ENCODE data around the gene HTD2. TPM values are rescaled to one million over a fixed set of nuclear protein-coding genes. Genes with fewer than 3 reads are reported as not detected.
"Not testable (repeated sequence)": the region's sequence is repeated elsewhere in the genome, so short reads cannot be mapped to it uniquely, and the experiment has no call there.

The HTD2 gene
- 10 to 100 TPM; 12.1 to 27.0 (median 15.0) TPM for polyA plus RNA-seq

DNA sequence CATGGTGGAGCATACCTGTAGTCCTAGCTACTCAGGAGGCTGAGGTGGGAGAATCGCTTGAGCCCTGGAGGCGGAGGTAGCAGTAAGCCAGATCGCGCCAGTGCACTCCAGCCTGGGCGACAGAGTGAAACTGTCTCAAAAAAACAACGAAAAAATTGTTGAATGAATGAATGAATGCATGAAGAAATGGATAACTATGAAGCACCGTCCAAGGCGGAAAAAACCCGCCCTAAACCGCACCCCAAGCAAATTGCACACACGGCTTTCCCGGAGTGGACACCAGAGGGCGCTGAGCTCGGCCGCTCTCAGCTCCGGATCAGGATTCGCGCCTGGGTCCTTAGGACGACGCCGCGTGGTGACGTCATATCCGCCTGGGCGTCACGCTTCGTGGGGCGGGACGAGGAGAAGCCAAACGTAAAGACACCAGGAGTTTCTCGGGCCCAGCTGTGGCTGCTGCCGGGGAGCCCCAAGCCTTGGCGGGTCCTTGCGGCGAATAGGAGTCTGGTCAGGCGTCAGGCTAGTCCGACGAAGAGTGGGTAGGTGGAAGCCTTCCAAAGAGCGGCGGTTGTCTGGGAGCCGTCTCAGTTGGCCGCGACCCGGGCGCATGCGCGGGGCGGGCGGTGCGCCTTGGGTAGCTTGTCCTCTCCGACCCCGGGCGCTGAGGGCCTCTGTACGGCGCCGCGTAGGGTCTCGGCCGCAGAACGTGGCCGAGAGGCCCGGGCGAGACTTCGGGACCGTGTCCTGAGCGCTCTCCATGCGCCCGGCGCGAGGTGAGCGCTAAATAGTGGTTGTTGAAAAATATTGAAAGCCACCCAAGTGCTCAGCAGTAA lies at the start of gene HTD2, which contains the start of gene RPP14:
TSS of gene HTD2 (plus strand) at position 639 of the 830 bp plus-strand sequence. CDS start 11,094 bp downstream, outside the sequence.
TSS of gene RPP14 (plus strand) at position 364 of the 830 bp plus-strand sequence. CDS start 4,085 bp downstream, outside the sequence.
- Mint-ChIP-seq H3K9me3 (peaks cover 0 to 2% (median 0%) of the 10 kb centered on the region in 6 donors), H3K36me3 (peaks cover 3 to 7% (median 7%) of the 10 kb centered on the region in 3 donors), H3K27me3 (ENCODE audit: low read depth in 3 of 3) (peaks cover 14 to 22% (median 16%) of the 10 kb centered on the region in 3 donors), H3K4me1 (peaks cover 39 to 41% of the 10 kb centered on the region in 2 donors), H3K27ac (peak within 1 kb of the TSS; percentile 99 to 100 (median 100)), H3K4me3 (peak within 1 kb of the TSS; percentile 96 to 100 (median 98))
- peak; percentile 98 to 99 (median 98) for DNase-seq

- H3K27me3 Mint-ChIP-seq (ENCODE audit: low read depth in 3 of 3): peaks cover 0 to 3% (median 0%) of the 10 kb centered on the region in 3 donors
- H3K36me3 Mint-ChIP-seq: peaks cover 8 to 24% (median 13%) of the 10 kb centered on the region in 3 donors
- H3K4me3 Mint-ChIP-seq: no peak overlapping the region
- H3K27ac Mint-ChIP-seq: no peak overlapping the region
- DNase-seq: no peak
- peaks cover 14 to 20% of the 10 kb centered on the region in 2 donors for H3K4me1 Mint-ChIP-seq
- H3K9me3 Mint-ChIP-seq: no peaks in the 10 kb centered on the region
Measured at GRCh38 chr3:58258392-58259055, 47.8 kb upstream of the HTD2 start.

DNA sequence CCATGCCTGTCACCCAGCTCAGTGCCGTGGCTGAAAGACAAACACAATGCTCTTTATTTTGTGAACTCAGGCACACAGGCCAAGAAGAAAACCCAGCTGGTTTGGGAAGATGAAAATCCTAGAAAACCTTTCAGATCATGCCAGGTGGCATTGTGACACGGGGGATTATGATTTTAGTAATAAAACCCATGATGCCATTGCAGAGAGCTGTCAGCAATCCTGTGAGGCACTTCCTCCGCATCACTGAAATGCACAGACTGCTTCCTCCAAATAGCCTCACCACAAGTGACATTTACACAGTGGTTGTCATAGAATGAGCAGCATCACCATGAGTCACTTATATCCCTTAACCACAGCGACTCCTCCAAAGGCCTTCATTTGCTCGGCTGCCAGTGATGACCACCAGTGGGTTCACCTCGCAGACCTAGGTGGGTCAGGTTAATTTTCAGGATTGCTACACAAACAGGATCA lies 46.0 kb upstream of the HTD2 start:
- Mint-ChIP-seq H3K4me1 (peaks cover 5 to 8% of the 10 kb centered on the region in 2 donors), H3K36me3 (peaks cover 8 to 24% (median 14%) of the 10 kb centered on the region in 3 donors)

DNA sequence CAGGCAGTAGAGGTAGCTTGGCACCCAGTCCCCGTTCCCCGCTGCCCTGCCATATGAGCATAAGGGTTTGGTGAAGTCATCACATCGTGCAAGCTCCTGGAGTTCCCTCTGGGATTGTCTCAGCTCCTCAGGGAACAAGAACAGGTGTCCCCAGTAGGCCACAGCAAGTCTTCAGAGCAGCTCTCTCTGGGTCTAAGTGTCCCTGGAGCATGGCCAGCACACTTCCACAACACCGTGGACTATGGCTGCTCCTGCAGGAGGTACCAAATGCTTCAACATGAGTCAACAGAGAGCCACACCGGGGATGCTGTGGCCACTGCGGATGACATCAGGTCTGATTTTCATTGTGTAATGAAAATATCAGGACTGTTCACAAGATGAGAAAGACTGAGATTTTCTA lies 45.6 kb upstream of the HTD2 start:
- Mint-ChIP-seq H3K4me3 (no peak overlapping the region), H3K4me1 (peaks cover 4 to 6% of the 10 kb centered on the region in 2 donors), H3K27ac (no peak overlapping the region), H3K36me3 (peaks cover 10 to 24% (median 16%) of the 10 kb centered on the region in 3 donors), H3K27me3 (ENCODE audit: low read depth in 3 of 3) (no peaks in the 10 kb centered on the region), H3K9me3 (no peaks in the 10 kb centered on the region)
- DNase-seq: no peak

More for the DNA sequence above, 46.0 kb upstream of the HTD2 start:
- DNase-seq: no peak
- H3K4me3 Mint-ChIP-seq: no peak overlapping the region
- no peak overlapping the region for H3K27ac Mint-ChIP-seq
- no peaks in the 10 kb centered on the region for H3K9me3 Mint-ChIP-seq
- no peaks in the 10 kb centered on the region for H3K27me3 Mint-ChIP-seq (ENCODE audit: low read depth in 3 of 3)

DNA sequence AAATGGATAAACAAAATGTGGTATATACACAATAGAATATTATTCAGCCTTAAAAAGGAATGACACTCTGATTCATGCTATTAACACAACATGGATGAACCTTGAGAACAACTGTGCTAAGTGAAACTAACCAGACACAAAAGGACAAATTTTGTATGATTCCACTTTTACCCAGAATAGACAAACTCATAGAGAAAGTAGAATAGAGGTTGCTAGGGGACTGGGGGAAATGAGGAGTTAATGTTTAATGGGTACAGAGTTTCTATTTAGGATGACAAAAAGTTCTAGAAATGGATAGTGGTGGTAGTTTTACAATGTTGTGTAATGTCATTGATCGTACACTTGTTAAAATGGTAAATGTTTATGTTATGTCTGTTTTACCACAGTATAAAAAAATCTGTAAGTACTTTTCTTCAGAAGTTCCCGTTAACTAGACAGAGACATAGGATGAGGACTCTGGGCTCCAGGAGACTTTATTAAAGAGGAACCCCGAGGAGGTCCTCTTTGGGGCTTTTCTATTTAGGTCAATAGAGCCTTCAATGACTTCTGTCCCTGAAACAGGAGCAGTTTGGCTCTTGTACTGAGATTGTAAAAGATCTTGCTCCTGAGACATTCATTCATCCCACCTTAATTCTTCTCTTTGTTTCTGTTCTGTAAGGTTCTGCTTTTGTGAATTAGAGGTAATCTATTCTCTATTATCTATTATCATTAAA lies 44.2 kb upstream of the HTD2 start:
- Mint-ChIP-seq H3K9me3 (no peaks in the 10 kb centered on the region), H3K27me3 (ENCODE audit: low read depth in 3 of 3) (no peaks in the 10 kb centered on the region), H3K4me3 (no peak overlapping the region), H3K4me1 (no peaks in the 10 kb centered on the region), H3K27ac (no peak overlapping the region), H3K36me3 (peaks cover 8 to 25% (median 12%) of the 10 kb centered on the region in 3 donors)
- DNase-seq: no peak

DNA sequence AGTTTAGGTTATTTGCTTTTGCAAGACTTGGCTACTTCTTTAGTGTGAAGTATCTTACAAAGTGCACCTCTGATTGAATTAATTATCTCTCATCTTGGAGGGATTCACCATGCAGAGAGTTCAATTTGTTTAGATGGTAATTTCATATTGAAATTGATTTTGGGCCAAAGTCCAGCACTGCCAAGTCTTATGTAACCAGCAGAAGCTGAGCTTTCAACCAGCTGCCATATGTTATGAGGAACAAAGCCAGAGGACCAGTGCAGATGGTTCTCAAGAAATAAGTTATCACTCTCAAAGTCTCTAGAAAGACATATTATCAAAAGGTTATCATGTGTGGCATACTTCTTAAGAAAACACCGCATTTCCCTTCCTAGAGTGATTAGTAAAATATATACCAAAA lies 39.7 kb upstream of the HTD2 start:
- Mint-ChIP-seq H3K4me1 (no peaks in the 10 kb centered on the region), H3K4me3 (no peak overlapping the region), H3K27me3 (ENCODE audit: low read depth in 3 of 3) (no peaks in the 10 kb centered on the region), H3K36me3 (peaks cover 16 to 22% (median 19%) of the 10 kb centered on the region in 3 donors), H3K9me3 (no peaks in the 10 kb centered on the region), H3K27ac (no peak overlapping the region)
- DNase-seq: no peak

GRCh38 chr3:58267543-58267942 lies 38.8 kb upstream of the HTD2 start:
- DNase-seq; H3K27ac Mint-ChIP-seq; H3K27me3 Mint-ChIP-seq (ENCODE audit: low read depth in 3 of 3); H3K9me3 Mint-ChIP-seq; H3K4me3 Mint-ChIP-seq; H3K4me1 Mint-ChIP-seq: not testable (repeated sequence)
- H3K36me3 Mint-ChIP-seq: peaks cover 19 to 28% (median 22%) of the 10 kb centered on the region in 3 donors

DNA sequence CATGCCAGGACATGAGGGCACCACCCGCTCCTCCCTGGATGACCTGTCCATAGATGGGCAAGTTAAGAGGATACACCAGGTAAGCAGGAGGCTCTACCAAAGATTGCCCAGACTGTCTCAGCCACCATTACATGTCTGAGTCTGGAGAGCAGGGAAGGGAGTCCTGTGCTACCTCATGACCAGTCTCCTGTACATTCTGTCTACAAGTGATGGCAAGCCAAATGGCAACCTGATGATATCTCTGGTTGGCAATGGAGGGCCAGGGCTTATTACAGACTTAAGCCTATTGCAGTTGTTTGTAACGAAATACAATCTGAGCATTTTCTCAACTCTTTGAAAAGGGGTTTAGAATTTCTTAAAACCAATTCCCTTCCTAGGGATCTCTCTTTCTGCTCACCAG lies 37.0 kb upstream of the HTD2 start:
- no peak overlapping the region for H3K4me3 Mint-ChIP-seq
- H3K27me3 Mint-ChIP-seq (ENCODE audit: low read depth in 3 of 3): peaks cover 0 to 1% (median 0%) of the 10 kb centered on the region in 3 donors
- peaks cover 26 to 40% (median 37%) of the 10 kb centered on the region in 3 donors for H3K36me3 Mint-ChIP-seq
- no peak for DNase-seq
- H3K9me3 Mint-ChIP-seq: no peaks in the 10 kb centered on the region
- H3K27ac Mint-ChIP-seq: no peak overlapping the region
- H3K4me1 Mint-ChIP-seq: no peaks in the 10 kb centered on the region

DNA sequence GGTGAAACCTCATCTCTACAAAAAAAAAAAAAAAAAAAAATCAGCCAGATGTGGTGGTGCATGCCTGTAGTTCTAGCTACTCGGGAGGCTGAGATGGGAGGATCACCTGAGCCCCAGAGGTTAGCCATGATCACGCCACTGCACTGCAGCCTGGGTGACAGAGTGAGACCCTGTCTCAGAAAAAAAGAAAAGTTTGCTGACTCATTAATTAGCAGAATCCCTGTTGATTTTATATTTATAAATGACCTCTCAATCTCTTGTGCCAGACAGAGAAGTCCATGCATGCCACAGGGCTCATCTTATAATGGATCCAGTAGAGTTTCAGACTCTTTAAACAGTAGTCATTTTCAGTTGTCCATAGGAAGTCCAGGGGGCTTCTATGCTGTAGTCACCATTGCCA lies 35.8 kb upstream of the HTD2 start:
- Mint-ChIP-seq H3K4me1 (no peaks in the 10 kb centered on the region), H3K27ac (no peak overlapping the region), H3K27me3 (ENCODE audit: low read depth in 3 of 3) (peaks cover 0 to 1% (median 0%) of the 10 kb centered on the region in 3 donors), H3K36me3 (peaks cover 33 to 48% (median 45%) of the 10 kb centered on the region in 3 donors), H3K9me3 (no peaks in the 10 kb centered on the region), H3K4me3 (no peak overlapping the region)
- no peak for DNase-seq

DNA sequence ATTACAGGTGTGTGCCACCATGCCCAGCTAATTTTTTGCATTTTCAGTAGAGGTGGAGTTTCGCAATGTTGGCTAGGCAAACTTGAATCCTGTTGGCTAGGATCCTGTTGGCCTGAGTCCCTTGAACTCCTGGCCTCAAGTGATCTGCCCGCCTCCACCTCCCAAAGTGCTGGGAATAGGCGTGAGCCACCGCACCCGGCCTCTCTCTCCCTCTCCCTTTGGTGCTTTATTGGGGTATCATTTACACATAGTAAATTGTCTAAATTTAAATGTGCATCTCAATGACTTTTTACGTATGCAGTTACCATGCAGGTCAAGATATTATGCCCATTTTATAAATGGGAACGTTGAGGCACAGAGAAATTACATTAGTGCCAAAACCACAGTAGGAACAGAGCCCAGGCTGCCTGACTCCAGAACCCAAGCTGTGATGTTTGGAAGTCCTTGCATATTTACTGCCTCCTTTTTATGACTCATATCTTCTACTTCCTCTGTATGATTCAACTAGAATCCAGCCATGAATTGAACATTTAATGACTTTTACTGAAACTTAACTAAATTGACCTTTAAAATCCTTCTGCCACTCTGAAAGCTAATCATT lies 34.3 kb upstream of the HTD2 start:
- DNase-seq: no peak
- Mint-ChIP-seq H3K4me1 (no peaks in the 10 kb centered on the region), H3K36me3 (peaks cover 33 to 61% (median 50%) of the 10 kb centered on the region in 3 donors), H3K27me3 (ENCODE audit: low read depth in 3 of 3) (peaks cover 0 to 1% (median 0%) of the 10 kb centered on the region in 3 donors), H3K9me3 (no peaks in the 10 kb centered on the region), H3K4me3 (no peak overlapping the region), H3K27ac (peak overlapping the region in 1 of 6 donors; percentile 1)

DNA sequence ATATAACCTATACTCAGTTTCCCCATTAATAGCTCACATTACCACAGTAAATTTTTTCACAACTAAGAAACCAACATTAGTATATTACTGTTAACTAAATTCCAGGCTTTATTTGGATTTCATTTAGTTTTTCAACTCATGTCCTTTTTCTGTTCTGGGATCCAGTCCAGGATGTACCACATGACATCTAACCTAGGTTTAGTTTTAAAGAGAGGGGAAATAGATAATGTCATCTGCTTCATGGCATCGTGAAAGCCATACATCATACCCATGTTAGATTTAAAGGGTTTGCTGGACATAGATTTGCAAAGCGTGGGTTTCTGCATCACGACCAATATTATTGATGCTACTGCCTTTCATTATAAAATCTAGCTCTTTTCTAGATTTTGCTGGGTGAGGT lies 33.4 kb upstream of the HTD2 start:
- H3K9me3 Mint-ChIP-seq: no peaks in the 10 kb centered on the region
- no peaks in the 10 kb centered on the region for H3K4me1 Mint-ChIP-seq

GRCh38 chr3:58273362-58273761 lies 33.0 kb upstream of the HTD2 start:
- H3K9me3 Mint-ChIP-seq, H3K4me3 Mint-ChIP-seq, H3K27ac Mint-ChIP-seq: not testable (repeated sequence)

More for the DNA sequence above, 33.4 kb upstream of the HTD2 start:
- H3K27ac Mint-ChIP-seq: no peak overlapping the region
- no peak overlapping the region for H3K4me3 Mint-ChIP-seq
- H3K27me3 Mint-ChIP-seq (ENCODE audit: low read depth in 3 of 3): peaks cover 0 to 1% (median 0%) of the 10 kb centered on the region in 3 donors
- DNase-seq: no peak
- H3K36me3 Mint-ChIP-seq: peaks cover 32 to 65% (median 51%) of the 10 kb centered on the region in 3 donors

DNA sequence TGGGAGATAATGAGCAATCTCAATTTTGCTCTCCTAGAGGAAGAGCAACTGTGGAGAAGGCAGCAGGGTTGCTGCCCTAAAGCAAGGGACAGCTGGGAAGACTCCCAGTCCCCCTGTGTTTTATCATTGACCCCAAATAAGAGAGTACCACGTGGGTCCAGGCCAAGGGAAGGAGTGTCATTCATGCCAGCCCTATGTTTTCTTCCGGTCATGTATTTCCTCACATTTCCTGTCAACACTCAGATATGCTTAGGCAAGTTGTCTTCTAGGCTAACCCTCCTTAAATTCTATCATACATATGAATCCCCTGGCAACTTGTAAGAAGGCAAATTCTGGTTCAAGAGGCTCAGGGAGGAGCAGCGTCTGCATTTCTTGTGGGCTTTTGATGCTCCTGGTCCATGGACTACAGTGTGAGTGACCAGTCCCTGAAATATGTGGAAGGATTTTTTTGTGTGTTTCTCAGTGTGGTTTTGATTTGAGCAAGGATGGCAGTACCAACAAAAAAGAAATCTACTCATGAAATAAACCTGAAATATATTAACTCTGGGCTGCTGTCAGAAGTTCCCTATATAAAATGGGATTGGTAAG lies 32.2 kb upstream of the HTD2 start:
- Mint-ChIP-seq H3K27ac (no peak overlapping the region), H3K4me1 (no peaks in the 10 kb centered on the region), H3K36me3 (peaks cover 23 to 56% (median 54%) of the 10 kb centered on the region in 3 donors)

More at GRCh38 chr3:58273362-58273761, 33.0 kb upstream of the HTD2 start:
- not testable (repeated sequence) for DNase-seq; H3K27me3 Mint-ChIP-seq (ENCODE audit: low read depth in 3 of 3); H3K4me1 Mint-ChIP-seq
- H3K36me3 Mint-ChIP-seq: peaks cover 28 to 61% (median 49%) of the 10 kb centered on the region in 3 donors

More for the DNA sequence above, 32.2 kb upstream of the HTD2 start:
- Mint-ChIP-seq H3K9me3 (no peaks in the 10 kb centered on the region), H3K4me3 (no peak overlapping the region), H3K27me3 (ENCODE audit: low read depth in 3 of 3) (peaks cover 0 to 1% (median 0%) of the 10 kb centered on the region in 3 donors)
- no peak for DNase-seq
